ENCODE measurements around the gene PGP.
"Not testable (repeated sequence)": the region's sequence is repeated elsewhere in the genome, so short reads cannot be mapped to it uniquely, and the experiment has no call there.

Gene PGP

DNA sequence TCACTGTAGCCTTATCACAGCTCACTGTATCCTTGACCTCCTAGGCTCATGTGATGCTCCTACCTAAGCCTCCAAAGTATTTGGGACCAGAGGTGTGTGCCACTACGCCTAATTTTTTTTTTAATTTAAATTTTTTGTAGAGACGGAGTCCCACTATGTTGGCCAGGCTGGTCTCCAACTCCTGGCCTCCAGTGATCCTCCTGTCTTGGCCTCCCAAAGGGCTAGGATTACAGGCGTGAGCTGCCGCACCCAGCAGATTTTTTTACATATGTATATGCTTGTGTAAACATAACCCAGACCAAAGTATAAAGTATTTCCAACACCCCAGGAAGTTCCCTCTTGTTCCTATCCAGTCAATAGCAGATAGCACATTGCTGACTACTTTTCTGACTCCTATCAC, 1.7 kb upstream of the PGP start:
- no peak for DNase-seq (ENCODE audit: low read depth)

DNA sequence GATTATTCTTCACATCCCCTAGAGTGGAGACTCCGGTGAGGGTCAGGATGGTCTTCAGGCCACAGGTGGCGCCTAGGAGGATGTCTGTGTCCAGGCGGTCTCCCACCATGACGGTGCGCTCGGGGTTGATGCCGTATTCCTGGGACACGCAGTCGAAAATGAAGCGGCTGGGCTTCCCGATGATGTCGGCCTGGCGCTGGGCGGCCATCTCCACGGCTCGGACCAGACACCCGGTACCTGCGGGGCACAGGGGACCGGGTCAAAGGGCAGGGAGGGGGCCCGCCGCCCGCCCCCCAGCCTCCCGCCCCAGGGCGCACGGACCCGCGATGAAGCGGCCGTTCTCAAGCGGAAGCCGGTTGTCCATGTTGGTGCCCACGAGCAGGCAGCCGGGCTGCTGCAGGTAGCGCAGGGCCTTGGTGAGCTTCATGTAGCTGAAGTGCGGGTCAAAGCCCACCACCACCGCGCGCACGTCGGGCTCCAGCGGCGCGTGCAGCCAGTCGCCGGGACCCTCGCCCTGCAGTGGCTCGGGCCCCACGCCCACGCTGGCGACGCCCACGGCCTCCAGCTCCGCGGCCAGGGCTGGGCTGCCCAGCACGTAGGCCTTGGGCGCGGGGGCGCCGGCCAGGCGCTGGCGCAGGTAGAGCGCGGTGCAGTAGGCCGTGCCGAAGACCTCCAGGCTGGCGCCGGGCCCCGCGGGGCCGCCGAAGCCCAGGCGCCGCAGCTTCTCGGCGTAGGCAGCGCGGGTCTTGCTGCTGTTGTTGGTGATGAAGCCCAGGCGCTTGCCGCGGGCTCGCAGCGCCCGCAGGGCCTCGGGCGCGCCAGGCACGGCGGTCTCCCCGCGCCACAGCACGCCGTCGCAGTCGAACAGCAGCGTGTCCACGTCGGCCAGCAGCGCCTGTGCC, 572 bp downstream of the PGP start:
- no peak for DNase-seq (ENCODE audit: low read depth)

DNA sequence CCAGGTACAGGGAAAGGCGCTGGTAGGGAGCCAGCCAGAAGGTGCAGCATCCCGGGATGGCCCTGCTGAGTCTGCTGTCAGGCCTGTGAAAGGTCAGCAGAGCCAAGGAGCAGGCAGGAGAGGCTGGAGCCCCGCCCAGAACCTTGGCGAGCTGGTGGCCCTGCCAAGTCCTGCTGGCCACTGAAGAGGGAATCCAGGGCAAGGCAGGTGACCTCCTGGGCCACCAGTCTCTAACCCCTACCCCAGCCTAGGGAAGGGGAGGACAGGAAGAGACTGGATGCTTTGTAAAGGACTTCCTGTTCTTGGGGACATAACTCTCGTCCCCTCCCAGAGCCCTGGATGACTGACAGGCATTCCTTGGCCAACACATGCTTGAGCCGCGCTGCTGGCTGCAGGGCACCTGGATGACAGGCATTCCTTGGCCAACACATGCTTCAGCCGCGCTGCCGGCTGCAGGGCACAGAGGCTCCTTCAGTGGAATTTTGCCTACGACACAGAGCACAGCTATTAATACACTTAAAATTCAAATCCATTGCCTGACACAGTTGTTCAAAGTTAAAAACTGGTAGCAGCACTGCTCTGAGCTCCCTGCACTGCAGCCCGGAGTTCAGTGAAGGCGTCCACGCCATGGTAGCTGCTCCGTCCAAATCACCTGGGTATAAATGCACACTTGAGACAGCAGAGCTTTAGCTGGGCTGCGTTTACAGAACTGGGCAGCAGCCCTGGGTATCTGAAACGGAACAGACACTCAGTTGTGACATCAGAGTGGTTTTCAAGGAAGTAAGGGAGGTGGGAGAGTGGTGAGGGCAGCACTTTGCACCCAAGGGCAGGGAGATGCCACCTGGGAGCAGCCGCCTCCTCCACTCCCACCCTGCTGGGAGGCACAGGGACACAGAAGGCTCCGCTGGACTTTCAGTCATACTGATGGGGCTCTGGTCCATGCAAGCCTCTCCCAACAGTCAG, 2.0 kb downstream of the PGP start:
- no peak for DNase-seq (ENCODE audit: low read depth)

DNA sequence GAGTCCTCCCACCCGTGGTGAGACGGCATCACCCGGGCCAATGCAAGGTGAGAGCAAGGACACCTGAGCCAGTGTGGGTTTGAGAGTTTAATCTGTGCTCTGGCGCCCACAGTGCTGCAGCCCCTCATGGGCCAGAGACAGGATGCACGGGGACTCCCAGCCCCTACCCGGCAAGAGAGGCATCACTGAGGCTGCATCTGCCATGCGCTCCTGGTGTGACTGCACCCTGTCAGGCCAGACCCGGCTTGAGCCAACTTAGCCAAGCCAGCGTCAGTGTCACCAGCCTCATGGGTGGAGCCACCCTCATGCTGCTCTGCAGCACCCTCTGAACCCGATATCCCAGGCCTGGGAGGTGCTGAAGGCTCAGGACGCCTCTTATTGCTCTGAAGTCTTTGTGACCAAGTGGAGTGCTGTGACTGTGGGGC, 2.7 kb downstream of the PGP start:
- no peak for DNase-seq (ENCODE audit: low read depth)

DNA sequence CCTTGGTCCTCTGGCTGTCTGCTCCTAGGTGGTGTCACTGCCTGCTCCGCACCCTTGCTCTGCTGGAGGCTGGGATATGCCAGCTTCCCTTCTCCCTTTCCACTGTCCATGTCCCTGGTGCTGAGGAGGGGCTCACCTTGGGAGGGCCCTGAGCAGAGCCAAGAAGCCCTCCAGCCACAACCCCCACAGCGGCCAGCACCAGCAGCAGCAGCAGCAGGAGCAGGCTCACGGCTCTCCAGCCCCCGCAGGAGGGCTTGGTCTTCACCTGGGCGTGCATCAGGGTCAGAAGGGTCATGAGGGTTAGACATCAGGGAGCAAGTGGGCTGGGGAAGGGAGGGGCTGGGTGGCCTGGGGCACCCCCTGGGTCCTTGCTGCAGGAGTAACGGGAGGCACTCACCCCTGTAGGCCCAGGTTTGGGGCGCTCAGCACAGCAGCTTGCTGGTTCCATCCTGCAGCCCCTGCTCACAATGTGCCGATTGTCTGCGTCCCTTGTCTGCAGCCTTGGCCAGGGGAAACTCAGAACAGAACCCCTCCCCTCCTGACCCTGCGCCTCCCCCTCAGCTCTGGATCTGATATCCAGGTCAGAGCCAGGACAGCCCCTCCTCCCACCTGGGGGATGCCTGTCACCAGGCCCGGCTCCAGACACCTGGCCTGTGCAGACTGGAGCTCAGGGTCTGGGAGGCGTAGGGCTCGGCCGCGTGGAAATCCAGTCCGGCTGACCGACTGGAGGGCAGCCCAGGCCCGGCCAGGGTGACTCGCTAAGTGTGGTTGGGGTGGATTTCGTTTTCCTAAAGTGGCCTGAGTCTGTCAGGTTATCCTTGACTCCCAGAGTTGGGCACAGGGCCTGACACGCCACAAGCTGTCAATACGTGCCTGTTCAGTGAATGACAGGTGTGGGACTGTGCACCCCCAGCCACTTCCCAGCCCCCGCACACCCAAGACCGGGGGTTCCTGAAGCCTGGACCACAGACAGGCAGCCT, 4.0 kb downstream of the PGP start, which contains the start of gene BRICD5:
BRICD5 (minus strand) TSS at position 478 of the 980 bp plus-strand sequence; CDS start at position 448, 30 bp downstream.
- no peak for DNase-seq (ENCODE audit: low read depth)

DNA sequence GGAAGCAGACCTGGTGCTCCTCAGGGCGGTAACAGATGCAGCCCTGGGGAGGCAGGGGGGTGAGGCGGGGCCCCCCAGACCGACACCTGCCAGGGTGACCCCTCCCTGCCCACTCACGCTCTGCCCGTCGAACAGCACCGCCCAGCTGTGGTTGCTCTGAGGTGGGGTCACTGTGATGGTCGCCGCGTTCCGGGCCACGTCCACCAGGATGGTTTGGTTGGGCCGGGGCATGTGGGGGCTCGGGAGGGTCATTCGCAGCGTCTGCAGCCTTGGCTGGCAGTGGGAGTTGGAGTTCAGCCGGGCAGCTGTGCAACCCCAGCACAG, 4.7 kb downstream of the PGP start:
- DNase-seq (ENCODE audit: low read depth) = no peak

DNA sequence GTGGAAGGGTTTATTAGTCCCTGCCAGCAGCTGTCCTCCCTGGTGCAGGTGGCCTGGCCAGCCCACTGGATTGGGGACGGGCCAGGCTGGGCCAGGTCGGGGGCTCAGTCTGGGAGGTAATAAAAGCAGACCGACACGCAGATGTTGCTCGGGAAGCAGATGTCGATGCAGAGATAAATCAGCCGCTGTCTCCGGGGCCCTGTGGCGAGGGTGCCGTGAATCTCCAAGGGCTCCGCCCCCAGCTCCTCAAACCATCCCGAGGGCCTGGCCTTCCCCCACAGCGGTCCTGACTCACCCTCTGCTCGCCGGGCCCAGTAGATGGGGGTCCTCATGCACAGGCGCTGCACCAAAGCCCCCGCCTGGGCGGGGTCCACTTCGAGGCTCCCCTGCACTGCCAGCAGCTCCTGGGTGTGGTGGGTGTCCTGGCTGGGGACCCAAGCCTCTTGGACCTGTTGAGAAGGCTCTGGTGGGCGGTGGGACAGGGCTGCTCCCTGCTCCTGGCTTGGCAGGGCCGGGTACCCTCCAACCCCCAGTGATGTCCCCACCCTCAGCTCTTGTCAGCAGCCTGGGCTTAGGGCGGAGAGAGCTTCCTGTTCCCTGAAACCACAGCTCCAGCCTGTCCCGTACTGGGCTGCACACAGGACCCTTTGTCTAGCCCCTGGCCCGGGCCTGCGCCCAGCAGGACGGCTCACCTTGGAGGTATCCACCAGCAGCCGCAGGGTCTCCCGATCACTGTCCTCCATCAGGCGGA, 5.2 kb downstream of the PGP start:
- DNase-seq (ENCODE audit: low read depth) = no peak

DNA sequence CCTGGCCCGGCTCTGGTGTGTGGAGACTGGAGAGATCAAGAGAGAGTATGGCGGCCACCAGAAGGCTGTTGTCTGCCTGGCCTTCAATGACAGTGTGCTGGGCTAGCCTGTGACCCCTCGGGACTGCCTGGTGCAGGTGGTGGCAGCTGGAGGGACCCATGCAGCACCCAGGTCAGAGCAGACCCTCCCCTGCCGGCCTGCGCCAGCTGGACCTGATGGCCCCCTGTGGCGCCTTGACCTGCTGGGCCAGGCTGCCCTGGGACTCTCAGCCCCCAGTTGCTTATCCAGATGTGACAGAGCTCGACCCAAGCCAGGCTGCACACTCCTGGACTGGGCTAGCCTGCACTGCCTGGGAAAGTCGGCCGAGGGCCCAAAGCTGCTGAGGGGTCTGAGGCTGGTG, 5.9 kb downstream of the PGP start:
- no peak for DNase-seq (ENCODE audit: low read depth)

DNA sequence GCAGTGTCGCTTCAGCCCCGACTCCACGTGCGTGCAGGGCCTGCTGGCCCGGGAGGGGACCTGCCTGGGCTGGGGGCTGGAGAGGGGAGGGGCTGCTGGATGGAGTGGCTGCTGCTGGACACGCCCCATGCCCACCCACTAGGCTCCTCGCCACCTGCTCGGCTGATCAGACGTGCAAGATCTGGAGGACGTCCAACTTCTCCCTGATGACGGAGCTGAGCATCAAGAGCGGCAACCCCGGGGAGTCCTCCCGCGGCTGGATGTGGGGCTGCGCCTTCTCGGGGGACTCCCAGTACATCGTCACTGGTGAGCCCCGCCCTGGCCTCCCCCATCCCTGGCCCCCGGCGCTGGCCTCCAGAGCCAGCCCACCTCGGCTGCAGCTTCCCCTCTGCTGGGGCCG, 6.3 kb downstream of the PGP start:
- DNase-seq (ENCODE audit: low read depth) = no peak

DNA sequence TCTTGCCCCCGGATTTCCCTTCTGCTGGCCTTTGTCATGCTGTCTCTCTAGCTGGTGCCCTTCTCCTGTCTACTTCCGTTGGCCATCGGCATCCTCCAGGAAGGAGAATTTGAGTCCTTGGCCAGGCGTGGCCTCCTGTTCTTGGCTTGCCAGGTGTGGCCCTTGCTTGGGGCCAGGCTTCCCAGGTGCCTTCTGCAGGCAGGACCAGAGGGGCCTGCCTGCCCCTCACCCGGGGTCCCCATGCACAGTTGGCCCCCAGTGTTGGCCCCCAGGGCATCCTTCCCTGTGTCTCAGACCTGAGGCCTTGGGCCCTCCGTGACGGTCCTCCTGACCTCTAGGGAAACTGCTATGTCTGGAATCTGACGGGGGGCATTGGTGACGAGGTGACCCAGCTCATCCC, 6.8 kb downstream of the PGP start:
- no peak for DNase-seq (ENCODE audit: low read depth)

DNA sequence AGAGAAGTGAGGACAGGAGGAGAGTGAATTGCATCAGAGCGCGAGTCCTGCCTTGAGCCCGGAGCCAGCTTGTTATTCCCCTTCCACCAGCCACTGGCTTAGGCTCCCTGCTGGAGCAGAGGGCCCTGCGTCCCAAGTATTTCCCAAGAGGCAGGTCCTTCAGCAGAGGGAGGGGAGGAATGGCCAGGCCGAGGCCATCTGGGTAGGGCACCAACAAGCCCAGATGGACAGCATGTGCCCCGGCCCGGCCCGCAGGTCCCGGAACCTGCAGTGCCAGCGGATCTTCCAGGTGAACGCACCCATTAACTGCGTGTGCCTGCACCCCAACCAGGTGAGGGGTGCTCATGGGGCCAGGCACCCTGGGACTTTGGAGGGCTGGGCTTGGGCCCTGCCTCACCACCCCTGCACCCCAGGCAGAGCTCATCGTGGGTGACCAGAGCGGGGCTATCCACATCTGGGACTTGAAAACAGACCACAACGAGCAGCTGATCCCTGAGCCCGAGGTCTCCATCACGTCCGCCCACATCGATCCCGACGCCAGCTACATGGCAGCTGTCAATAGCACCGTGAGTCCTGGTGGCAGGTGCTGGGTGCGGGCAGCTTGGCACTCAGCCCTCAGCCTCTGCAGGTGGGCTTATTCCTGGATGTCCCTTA, 7.7 kb downstream of the PGP start:
- DNase-seq (ENCODE audit: low read depth) = no peak

DNA sequence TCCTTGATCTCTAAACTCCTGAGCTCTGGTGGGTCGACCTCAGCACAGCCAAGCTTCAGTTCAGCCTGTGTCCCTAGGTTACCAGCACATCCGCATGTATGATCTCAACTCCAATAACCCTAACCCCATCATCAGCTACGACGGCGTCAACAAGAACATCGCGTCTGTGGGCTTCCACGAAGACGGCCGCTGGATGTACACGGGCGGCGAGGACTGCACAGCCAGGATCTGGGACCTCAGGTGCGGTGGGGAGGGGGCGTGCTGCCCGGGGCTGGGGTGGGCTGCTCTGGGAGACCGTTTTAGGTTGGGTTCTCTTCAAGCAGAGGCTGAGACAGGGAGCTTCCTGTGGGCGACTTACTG, 8.2 kb downstream of the PGP start:
- DNase-seq (ENCODE audit: low read depth) = no peak

DNA sequence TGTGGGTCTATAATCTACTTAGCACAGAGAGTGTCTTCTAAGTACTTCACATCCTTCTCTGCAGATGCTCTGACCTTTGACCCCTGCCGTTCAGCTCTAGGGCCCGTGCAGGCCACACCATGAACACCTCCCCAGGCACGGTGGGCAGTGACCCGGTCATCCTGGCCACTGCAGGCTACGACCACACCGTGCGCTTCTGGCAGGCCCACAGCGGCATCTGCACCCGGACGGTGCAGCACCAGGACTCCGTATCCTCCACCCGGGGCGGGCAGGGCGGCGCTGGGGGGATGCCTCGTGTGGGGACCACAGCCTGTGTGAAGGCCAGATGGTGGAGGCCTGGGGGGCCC, 8.7 kb downstream of the PGP start:
- DNase-seq (ENCODE audit: low read depth) = no peak

DNA sequence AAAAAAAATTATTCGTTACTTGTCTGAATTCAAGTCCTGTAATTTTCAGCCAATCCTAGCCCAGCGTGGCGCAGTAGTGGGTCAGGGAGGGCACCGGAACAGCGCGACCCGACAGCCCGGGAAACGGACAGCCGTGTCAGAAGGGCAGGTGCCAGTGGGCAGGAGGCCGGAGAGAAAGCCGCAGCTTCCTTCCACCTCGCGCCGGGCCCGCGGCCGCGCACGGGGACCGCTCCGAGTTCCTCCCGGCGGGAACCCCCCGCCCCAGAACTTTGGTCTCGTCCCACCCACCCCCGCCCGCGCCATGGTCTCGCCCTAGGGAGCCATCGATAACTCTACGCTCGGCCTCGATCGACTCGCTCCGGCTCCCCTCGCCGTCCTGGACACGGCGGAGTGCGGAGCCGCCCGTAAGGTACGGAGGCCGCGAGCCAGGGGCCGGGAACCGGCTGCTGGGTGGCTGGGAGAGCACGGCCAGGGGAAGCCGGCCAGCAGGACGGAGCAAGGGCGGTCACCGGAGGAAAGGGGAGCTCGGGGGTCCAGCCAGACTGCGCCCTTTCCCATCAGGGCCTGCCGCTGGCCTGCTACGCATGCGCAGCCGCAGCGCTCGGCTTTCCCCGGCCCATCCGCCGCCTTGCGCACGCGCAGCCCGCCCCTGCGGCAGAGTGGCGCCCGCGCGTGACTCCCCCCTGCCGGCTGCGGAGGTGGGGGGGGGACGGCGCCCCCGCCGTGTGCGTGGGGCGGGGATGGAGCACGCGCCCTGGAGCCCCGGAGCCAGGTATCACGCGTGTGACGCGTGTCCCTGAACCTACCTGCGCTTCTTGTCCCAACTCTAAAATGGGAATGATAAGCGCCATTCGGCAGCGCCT, 9.3 kb downstream of the PGP start, which contains the start of gene MLST8:
MLST8 (plus strand) TSS at position 351 of the 863 bp plus-strand sequence. CDS start 632 bp downstream, outside the sequence.
- peak; percentile 81 for DNase-seq (ENCODE audit: low read depth)

DNA sequence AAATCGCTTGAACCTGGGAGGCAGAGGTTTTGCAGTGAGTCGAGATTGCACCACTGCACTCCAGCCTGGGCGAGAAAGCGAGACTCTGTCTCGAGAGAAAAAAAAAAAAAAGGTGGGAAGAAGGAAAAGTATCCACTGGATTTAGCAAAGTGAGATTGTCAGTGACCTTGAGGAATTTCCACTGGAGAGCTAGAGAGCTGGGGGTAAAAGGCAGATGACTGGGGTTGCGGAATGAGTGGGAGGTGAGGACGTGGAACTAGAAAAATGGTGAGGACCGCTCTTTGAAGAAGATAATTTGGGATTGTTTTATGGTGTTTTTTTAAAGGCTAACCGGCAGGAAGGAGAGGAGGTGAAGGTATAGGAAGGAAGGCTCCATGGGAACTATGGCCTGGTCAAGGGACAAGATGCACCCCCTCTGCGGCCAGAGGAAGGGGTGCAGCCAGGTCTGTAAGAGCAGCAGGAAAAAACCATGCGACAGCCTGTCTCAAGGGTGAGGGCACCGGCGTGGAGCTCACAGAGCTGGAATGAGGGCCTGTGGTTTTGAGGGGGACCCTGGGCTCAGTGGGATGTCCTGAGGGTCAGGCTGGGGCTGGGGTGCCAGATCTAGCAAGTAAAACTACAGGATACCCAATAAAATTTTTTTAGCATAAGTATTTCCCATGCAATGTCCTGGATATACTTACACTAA, 10.1 kb downstream of the PGP start:
- no peak for DNase-seq (ENCODE audit: low read depth)

DNA sequence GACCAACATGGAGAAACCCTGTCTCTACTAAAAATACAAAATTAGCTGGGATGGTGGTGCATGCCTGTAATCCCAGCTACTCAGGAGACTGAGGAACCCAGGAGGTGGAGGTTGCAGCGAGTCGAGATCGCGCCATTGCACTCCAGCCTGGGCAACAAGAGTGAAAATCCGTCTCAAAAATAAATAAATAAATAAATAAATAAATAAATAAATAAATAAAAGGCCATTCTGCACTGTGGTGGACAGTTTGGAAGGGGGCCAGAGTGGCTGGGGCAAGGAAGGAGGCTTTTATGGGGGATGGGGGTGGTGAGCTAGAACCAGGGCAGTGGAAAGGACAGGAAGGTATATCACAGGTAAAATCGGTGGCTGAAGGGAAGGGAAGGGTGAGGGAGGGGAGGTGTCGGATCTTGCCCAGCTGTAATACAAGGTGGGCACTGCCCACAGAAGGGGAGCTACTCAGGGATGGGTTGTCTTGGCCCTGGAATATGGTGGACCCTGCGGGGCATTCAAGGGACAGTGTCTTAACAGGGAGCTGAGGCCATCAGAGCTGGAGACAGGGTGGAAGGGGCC, 11.4 kb downstream of the PGP start:
- DNase-seq (ENCODE audit: low read depth) = not testable (repeated sequence)

DNA sequence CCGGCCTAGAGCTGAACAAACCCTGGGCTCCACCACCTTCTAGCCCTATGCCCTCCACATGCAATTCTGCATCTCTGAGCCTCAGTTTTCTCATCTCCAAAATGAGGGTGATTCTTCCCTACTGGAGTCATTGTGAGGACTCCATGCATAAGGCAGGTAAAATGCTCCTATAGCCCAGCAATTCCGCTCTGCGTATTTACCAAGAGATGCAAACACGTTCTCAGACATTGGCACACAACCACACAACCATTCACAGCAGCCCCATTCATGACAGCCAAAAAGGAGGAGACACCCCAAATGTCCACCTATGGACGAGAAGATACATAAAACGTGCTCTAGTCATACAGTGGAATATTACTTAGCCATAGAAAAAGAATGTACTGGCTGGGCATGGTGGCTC, 14.3 kb downstream of the PGP start:
- no peak for DNase-seq (ENCODE audit: low read depth)

DNA sequence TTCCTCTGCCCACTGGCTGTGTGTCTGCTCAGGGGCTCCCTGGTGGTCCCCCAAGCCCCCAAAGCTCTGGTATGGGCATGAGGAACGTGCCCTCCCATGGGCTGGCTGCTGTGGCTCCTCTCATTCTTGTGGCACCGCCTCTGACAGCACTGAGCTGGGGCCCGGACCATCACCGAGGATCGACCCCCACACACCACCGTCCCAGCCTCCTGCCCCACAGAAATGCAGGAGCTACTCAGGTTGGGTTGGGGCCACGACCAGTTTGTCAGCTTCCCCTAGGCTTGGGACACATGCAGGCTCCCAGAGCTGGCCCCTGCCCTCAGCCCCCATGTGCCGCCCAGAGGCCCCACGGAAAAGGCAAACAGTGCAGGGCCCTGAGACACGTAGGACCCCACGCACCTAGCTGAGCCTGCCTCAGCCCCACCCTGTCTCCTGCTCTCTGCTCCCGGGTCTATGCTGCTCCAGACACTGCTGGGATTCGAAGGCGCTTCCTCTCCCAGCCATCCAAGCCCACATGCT, 15.0 kb downstream of the PGP start:
- no peak for DNase-seq (ENCODE audit: low read depth)
